Measurements from ENCODE around the gene TGFA.

DNA sequence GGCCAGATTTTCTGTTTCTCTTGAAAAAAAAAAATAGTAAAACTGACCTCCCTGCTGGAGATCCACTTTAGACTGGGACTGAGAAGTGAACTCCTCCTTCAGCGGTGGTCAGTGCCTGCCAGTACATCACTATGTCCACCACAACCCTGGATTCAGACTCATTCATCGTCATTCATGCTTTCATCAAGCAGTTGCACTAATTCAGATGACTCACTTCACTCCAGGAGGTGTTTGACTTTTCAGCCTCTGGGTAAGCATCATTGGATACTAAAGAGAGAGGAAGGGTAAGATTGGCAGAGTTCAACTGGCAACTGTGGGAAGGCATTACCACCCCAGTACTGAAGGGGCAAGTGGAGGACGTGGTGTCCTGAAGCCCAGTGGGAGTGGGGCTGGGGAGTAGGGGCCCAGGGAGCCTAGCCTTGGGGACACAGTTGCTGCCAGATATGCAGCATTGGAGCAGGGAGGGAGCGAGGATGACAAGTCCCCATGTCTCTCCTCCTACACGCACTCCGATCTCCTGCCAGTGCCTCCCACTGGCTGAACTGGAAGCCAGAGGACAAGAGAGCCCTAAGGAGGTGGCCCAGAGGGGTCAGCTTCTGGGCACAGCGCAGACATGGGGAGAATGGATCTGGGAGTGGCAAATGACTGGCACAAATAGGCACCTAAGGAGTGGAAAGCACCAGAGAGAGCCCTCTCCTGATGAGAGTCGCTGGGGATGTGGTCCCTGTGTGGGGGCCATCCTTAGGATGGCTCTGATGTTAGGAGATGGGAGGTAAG lies 111.1 kb downstream of the TGFA start:
- no peak for TF ChIP-seq POLR2A (IDR thresholded peaks at IDR 0.05; ENCODE audit: low read depth)
- no peak for TF ChIP-seq POLR2AphosphoS5 (IDR thresholded peaks at IDR 0.05)

All from esophagus muscularis mucosa (tissue), 2 donors.